GM12875 (cell line): ENCODE measurements around the gene CERS6.
"Not testable (repeated sequence)": the region's sequence is repeated elsewhere in the genome, so short reads cannot be mapped to it uniquely, and the experiment has no call there.

Experiments
- H3K4me3 ChIP-seq: one replicate; pipeline ENCODE4 v1.5.1; 2011; ENCODE audit warnings: low read depth, low read length, control low read depth
- CTCF ChIP-seq: IDR thresholded peaks from 2 replicates; pipeline ENCODE4 v1.5.1; 2011; ENCODE audit warnings: low read depth, mild to moderate bottlenecking, control low read depth, inconsistent platforms, low read length, moderate library complexity, borderline replicate concordance; ENCODE audit not compliant: insufficient read depth

CERS6 gene

GRCh38 chr2:168753765-168754329, 297.8 kb downstream of the CERS6 start:
- H3K4me3 ChIP-seq: no peak overlapping the region
- no peak for TF ChIP-seq CTCF

- H3K4me3 ChIP-seq: no peak overlapping the region
- TF ChIP-seq CTCF: no peak
Measured at GRCh38 chr2:168757223-168757622, 301.2 kb downstream of the CERS6 start.

GRCh38 chr2:168758970-168759820, 303.1 kb downstream of the CERS6 start:
- TF ChIP-seq CTCF: peak; percentile 49; the same call in 1 of the 2 replicates
- H3K4me3 ChIP-seq: no peak overlapping the region

- H3K4me3 ChIP-seq: no peak overlapping the region
- no peak for TF ChIP-seq CTCF
Measured at GRCh38 chr2:168765401-168765800, 309.3 kb downstream of the CERS6 start.

GRCh38 chr2:168766600-168766999, 310.5 kb downstream of the CERS6 start:
- no peak overlapping the region for H3K4me3 ChIP-seq
- no peak for TF ChIP-seq CTCF

GRCh38 chr2:168767258-168767657, 311.2 kb downstream of the CERS6 start:
- TF ChIP-seq CTCF: no peak
- no peak overlapping the region for H3K4me3 ChIP-seq

- not testable (repeated sequence) for H3K4me3 ChIP-seq
Measured at GRCh38 chr2:168768357-168768756, 312.3 kb downstream of the CERS6 start.
